HG03175 (cell line): ENCODE measurements around the gene DBF4B.

Source experiments
- ATAC-seq: cut with Tn5 transposase; IDR thresholded peaks from one replicate; pipeline ENCODE4 v1.9.1; 2021; ENCODE audit warnings: mild to moderate bottlenecking, moderate library complexity; ENCODE audit not compliant: unreplicated experiment

DBF4B gene

DNA sequence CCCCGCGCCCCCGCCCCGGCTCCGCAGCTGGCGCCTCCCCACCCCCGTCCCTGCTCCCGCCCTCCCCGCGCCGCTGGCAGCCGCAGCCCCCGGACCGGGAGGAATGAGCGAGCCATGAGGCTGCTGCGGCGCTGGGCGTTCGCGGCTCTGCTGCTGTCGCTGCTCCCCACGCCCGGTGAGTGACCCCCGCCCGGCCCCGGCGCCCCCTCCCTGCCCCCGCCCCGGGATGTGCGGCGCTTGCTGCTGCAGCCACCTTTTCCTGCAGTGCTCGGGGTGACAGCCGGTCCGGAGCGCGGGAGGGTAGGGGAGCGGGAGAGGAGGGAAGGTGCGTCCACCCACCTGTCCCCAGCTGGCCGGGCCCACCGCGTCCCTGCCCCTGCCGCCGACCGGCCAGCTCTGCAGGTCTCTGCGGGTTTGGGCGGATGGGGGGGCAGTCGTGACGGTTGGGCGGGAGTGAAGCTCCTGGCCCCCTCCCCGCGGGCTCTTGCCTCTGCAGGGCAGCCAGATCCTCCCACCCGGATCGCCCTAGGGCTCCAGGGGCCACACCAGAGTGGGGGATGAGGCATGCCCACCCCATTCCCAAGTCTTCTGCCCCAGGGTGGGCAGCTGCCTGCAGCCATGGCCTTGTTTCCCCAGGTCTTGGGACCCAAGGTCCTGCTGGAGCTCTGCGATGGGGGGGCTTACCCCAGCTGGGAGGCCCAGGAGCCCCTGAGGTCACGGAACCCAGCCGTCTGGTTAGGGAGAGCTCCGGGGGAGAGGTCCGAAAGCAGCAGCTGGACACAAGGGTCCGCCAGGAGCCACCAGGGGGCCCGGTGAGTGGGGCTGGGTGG is 50.8 kb downstream of the DBF4B start:
- no peak for ATAC-seq

DNA sequence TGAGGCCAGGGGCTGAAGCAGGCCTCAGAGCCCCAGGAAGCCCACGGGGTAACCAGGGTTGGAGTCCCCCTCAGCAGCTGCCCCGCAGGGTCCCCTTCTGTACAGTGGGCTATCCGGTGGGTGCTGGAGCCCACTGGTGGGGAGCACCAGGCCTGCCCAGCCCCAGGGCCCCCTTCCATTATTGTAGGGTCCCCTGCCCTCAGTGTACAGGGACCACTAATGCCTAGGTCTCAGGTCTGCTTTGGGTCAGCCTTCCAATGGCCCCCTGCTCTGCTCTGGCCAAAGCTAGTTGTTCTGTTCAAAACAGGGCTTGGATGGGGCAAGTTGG is 51.4 kb downstream of the DBF4B start:
- ATAC-seq, result no peak

DNA sequence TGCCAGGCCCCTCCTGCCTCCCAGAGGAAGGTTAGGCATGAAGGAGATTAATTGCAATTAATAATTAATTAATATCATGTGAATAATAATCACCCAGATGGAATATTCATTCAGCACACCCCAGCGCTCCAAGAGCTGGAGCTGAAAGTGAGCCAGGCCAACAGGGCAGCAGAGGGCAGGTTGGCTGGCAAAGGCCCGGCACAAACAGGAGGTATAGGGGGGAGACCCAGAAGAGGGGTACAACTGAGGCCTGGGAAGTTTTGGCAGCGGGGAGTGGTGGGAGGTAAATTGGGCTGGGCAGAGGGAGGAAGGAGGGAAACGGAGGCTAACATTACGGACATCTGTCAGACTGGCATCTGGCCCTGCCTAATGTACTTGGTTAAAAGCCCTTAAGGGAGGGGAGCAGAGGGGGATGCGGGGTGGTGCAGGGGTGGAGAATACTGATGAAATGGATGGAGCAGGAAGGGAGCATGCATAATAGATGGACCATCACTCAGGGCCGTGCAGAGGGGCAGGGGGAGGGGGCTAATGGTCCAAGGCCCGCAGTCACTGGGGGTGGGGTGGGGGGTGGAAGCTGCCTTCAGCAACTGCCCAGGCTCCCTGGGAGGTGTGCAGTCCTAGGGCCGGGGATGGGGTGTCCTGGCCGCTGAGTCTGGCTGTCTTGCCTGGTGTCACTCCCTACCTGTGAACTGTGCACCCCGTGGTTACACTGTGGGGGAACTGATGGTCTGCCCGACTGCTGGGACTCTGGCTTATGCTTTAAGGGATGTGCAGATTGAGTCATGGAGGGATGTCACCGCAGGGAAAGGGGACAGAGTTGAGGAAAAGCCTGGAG is 52.2 kb downstream of the DBF4B start:
- no peak for ATAC-seq

DNA sequence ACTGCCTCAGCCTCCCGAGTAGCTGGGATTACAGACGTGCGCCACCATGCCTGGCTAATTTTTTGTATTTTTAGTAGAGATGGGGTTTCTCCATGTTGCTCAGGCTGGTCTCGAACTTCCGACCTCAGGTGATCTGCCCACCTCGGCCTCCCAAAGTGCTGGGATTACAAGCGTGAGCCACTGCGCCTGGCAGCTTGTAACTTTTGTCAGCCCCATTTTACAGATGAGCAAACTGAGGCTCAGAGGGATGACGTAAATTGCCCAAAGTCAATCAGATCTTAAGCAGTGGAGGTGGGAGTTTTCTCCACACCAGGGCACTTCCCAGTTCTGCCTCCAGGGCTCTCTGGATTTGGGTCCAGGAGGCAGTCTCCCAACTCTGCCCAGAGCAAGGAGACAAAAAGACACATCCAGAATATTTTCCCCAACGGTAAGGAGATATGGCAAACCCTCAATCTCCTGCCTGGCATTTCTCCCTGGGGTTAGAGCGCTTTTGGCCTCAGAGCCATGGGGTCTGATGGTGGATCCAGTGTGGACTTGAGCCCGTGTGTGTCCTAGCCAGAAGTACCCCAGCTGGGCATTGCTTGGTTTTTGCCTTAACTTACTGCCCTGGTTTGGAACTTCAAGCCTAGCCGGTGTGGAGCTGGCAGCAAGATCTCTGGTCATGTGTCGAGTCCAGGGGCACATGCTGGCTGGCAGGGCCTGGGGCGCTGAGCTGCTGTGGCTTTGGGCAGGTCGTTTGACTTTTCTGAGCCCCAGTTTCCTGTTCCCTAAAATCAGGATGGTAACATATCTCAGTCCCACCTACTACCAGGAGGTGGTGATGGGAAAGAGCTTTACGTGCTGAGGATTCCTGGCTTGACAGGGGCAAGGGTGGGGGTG is 53.7 kb downstream of the DBF4B start:
- no peak for ATAC-seq

DNA sequence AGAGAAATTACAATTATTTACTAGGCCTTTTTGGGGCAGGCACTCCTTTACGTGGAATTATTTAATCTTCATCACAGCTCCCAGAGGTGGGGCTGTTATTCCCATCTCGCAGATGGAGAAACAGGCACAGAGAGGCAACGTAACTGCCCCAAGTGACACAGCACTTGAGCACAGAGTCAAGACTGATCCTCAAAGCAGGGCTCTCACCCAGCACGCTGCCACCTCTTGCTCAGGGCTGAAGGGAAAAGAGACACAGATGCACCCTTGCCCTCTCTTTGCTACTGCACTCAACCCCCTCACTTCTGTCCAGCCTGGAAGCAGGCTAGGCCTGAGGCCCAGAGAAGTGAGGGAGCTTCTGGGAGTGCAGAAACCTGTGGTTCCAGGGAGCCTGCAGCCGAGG is 54.7 kb downstream of the DBF4B start:
- ATAC-seq, result no peak

DNA sequence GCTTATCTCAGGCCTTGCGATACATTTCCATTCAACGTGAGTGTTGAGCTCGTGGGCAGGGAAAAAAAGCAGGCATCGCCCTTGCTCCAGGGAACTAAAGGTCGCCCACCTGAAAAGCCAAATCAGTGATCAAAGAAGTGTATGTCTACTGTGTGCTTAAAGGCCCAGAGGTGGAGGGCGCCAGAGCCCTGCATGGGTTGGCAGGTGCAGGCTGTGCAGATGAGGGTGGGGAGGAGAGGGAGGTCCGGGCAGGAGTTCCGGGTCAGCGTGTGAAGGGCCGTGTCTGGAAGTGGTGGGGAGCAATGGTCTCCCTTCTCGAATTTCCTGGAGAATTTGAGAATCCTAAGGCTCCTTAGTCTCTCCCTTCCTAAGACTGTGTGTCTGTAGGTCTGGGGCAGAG is 57.5 kb downstream of the DBF4B start:
- no peak for ATAC-seq

DNA sequence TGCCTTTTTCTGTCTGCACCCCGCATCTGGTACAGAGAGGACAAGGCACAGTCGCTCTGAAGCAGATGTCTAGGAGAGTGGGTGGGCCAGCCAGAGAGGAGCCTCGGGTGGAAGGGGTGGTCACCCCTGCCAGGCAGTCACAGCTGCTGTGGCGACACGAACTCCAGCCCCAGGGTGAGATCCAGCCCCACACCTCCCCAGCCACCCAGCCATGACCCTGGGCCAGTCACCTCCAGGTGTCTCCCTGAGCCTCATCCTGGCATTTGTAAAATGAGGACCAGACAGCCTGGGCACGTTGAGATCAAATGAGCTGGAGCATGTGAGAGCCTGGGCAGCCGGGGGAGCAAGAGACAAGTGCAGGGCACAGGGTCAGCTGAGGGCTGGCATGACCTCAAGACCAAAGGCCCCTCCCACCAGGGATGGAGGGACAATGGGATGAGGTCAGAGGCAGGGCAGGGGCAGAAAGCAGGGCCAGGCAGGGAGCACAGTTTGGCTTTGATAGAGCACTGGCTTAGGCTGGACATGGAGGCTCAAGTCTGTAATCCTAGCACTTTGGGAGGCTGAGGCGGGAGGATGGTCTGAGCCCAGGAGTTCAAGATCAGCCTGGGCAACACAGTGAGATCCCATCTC is 58.1 kb downstream of the DBF4B start:
- ATAC-seq, result no peak

DNA sequence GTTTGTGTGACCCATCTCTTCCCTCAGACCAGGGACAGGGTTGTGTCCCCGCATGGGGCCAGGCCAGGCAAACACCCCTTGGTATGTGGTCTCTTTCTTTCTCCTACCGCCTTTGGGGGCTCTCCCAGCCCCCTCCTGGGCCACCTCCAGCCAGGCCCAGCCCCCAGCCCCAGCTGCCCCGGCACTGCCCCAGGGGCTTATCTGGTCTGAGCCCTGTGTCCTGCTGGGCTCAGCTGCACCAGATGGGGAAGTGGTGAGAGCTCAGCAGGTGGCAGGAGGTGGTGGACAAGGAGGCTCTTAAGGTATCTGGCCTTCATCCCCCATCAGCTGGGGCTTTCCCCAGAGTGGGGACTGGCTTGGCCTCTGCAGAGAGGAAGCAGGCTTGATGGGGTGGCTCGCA is 59.0 kb downstream of the DBF4B start:
- ATAC-seq, result no peak

DNA sequence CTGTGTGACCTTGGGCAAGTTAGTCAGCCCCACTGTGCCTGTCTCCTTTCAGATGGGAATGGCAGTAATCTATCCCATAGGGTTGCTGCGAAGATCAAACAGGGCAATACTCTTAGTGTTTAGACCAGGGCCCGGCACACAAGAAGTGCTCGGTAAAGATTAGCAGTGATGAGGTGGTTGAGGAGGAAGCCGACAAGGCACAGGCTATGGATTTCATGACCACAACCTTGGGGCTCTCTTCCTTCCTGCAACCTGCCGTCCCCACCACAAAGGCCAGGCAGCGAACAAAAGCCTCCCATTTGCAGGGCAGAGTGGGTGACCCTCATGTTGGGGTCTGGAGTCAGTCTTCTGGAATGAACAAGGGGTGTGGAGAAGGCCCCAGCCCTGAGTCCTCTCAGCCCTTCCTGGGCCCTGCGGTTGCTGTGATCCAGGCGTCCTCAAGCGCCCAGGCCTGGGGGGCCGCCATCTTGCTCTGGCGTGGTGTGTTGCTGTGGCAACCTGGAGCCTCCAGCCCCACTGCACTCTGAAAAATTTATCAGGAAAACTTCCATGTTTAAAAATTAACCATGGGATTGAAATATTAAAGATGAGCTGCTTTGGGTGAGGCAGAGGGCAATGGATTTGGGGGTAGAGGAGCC is 60.2 kb downstream of the DBF4B start:
- no peak for ATAC-seq

DNA sequence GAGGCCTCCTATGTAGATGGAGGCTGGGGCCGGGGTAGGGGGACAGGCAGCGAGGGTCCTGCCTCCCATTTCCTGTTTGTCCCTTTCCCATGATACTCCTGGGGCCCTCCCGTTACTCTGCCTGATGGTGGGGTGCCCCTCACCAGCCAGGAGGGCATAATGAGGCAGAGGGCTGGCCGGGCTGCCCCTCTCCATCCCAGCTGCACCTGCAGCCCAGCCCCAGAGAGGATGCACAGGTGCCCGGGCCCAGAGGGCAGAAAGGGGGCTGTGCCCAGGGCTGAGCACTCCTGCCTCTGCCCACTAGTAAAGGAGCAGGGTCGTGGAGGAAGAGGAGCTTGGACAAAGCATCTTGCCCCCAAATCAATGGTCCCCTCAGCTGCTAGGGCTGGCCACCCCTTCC is 60.8 kb downstream of the DBF4B start:
- ATAC-seq, result no peak

DNA sequence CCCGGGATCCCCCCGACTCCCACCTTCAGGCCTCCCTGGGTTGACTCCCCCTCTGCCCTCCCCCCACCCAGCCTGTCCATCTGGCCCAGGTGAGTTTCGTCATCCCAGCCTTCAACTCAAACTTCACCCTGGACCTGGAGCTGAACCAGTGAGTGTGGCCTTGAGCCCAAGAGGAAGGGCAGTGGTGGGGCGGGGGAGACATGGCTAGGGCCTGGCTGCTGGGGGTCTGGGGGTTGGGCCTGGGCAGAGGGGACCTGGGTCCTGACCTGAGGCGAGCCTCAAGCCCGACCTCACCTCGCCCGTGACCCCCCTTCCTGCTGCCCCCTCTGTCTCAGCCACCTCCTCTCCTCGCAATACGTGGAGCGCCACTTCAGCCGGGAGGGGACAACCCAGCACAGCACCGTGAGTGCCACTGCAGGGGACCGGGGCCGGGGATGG is 61.2 kb downstream of the DBF4B start:
- ATAC-seq, result no peak

DNA sequence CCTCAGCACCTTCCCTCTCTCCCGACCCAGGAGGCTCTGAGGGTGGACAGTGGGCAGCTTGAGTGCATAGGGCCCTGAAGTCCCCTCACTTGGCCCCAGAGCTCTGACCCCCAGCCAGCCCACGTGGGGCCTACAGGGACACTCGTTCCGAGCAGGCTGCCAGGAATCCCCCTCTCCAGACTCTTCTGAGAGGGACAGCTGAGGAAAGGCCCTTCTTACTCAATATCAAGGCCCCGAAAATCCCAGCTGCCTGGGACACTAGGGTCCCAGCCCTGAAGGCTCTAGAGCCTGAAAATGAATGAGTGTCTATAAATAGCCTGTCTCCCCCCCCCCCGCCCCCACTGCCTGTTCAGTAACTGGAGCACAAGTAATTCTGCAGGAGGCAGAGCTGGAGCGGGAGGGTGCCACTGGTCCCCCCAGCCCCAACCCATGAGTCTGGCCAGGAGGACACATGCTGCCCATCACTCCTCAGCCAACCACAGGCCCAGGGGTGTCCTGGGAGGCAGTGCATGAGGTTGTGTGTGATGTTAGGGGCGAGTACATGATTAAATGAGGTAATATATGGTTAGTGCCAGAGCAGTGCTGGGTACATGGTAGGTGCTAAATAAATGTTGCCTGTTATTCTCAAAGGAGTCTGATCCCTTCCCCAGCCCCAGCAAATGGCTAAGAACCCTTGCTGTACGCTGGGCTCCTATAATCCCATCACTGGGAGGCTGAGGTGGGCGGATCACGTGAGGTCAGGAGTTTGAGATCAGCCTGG is 61.9 kb downstream of the DBF4B start:
- no peak for ATAC-seq

DNA sequence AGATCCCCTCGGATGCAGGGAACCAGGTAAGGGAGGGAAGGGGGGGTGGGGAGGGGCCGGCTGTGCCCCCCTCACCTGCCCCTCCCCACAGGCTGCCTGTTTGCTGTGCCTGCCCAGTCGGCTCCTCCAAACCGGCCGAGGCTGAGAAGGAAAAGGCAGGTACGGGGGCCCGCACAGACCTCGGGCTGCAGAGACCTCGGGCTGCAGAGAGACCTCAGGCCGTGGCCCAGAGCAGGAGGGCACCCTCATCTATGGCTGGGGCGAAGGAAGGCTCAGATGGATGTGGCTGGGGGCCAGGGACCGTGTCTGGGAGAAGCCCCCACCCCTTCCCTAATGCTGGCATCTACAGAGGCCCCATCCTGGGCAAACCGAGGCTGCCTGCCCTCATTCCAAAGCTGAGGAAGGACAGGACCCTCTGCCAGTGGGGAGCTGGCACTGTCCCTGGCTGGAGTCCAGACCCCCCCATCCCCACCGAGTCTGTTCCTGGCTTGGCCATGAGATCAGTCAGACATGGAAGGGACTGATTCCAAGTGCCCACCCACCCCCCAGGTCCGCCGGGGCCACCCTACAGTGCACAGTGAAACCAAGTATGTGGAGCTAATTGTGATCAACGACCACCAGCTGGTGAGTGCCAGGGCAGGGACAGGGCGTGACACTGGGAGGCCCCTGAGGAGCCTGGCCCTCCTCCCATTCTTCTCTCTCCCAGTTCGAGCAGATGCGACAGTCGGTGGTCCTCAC is 64.0 kb downstream of the DBF4B start:
- ATAC-seq, result no peak

DNA sequence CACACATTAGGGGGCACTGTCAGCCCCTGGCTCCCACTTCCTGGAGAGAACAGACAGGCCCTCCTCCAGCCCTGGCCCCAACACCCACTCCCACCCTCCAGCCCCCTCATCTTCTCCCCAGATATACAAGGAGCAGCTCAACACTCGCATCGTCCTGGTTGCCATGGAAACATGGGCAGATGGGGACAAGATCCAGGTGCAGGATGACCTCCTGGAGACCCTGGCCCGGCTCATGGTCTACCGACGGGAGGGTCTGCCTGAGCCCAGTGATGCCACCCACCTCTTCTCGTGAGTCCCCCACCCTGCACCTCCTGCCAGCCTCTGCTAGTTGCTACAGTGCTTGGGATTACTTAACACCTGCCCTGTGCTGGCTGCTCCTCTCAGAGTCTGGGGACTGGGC is 64.7 kb downstream of the DBF4B start:
- ATAC-seq, result no peak

DNA sequence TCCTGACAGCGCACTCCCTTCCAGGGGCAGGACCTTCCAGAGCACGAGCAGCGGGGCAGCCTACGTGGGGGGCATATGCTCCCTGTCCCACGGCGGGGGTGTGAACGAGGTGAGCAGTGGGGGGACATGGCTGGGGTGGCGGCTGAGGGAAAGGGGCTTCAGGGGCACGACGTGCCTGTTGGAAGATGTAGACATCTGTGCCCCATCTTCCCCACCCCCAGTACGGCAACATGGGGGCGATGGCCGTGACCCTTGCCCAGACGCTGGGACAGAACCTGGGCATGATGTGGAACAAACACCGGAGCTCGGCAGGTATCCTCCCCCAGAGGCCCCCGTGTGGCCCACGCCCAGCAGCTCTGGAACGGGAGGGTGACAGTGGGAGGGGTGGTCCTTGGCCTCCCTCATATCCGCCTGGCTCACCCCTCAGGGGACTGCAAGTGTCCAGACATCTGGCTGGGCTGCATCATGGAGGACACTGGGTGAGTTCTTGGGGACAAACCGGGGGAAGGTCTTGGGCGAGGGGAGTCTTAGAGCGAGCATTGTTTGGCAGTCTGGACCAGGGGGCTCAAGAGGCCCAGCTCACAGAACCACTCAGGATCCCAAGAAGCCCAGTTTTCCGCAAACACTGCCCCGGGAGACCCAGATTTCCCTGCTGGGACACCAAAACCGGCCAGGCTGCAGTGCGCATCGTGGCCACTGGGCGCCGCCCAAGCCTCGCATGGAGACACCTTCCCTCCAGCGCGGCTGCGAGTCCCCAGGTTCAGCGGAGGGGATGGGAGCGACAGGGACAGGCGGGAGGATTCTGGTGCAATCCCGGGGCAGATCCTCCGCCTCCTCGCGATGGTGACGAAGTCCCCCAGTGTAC is 66.0 kb downstream of the DBF4B start:
- no peak for ATAC-seq

DNA sequence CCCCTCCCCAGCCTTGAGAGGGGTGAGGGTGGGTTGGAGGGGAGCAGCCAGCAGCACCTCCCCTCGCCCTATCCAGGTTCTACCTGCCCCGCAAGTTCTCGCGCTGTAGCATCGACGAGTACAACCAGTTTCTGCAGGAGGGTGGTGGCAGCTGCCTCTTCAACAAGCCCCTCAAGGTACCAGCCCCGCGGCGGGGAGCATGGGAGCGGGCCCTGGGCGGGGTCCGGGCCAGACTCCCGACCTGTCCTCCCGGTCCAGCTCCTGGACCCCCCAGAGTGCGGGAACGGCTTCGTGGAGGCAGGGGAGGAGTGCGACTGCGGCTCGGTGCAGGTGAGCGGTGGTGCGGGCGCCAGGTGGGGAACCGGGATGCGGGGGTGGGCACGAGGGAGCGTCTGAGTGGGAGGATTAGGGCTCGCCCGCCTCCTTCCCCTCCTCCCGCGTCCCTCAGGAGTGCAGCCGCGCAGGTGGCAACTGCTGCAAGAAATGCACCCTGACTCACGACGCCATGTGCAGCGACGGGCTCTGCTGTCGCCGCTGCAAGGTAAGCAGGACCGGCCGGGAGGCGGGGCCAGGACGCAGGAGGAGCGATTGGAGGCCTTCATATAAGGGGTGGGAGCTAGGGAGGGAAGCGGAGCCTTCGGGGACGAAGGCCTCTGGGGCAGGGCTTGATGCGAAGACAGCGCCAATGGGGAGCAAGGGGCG is 66.8 kb downstream of the DBF4B start:
- ATAC-seq, result peak; percentile 85

DNA sequence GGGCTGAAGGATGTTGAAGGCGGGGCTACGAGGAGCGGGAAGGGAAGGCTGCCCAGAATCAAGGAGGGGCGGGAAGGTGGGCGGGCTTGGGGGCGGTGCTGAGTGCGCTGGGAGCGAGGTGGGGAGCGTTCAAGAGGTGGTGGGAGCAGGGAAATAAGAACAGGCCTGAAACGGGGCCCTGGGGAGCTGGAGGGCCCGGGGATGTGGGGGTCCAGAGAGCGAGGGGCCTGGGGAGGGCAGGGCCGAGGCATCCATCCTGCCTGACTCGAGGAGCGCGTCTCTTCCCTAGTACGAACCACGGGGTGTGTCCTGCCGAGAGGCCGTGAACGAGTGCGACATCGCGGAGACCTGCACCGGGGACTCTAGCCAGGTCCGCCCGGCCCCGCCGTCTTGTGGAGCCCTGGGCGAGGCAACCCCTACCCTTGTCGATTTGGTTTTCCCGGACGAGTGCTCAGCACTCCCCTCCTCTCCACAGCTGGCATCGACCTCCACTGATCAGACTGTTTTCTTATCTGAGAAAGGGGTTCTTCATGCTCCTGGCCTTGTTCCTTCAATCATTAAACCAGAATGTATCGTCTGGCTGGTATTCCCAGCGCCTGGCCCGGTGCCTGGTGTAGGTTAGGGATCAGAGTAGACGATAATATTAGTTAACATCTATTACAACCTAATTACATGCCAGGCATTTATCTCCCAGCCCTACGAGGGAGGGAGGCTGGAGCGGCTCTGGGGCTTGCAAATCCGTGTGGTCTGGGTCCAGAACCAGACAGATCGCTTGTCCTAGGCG is 67.6 kb downstream of the DBF4B start:
- peak; percentile 4 for ATAC-seq
